HUES64 (cell line): Measurements from ENCODE around the gene SEMA3C.

Experiments
- H3K27ac ChIP-seq: 2 replicates; pipeline ENCODE4 v1.7.0; 2013; ENCODE audit warnings: low read depth, low read length, inconsistent platforms
- H3K27me3 ChIP-seq: 2 replicates; pipeline ENCODE4 v1.6.1; 2013; ENCODE audit warnings: mild to moderate bottlenecking, low read length; ENCODE audit not compliant: insufficient read depth
- H3K36me3 ChIP-seq: 2 replicates; pipeline ENCODE4 v1.6.1; 2013; ENCODE audit warnings: mild to moderate bottlenecking, low read length; ENCODE audit not compliant: insufficient read depth
- H3K4me1 ChIP-seq: 2 replicates; pipeline ENCODE4 v1.6.1; 2013; ENCODE audit warnings: mild to moderate bottlenecking, low read length, moderate library complexity; ENCODE audit not compliant: insufficient read depth
- H3K4me3 ChIP-seq: 2 replicates; pipeline ENCODE4 v1.5.1; 2013; ENCODE audit warnings: mild to moderate bottlenecking, low read length, moderate library complexity
- H3K9ac ChIP-seq: 2 replicates; pipeline ENCODE4 v1.6.1; 2013; ENCODE audit warnings: mild to moderate bottlenecking, low read depth, low read length
- H3K9me3 ChIP-seq: 2 replicates; pipeline ENCODE4 v1.6.1; 2013; ENCODE audit warnings: low read depth, low read length; ENCODE audit not compliant: insufficient read depth
- WGBS: fragments of 150-250, 120-280 bp; methylation state at CpG from one replicate; pipeline ENCODE4 v1.1.7; 2013; ENCODE audit warnings: missing lambda C conversion rate; 5-methylcytosine and 5-hydroxymethylcytosine counted together

Gene SEMA3C

GRCh38 chr7:80902716-80903308, 16.0 kb downstream of the SEMA3C start:
- H3K4me1 ChIP-seq, result peaks cover 5% of the 10 kb centered on the region; the same call in 1 of the 2 replicates
- WGBS, result 94% methylated on average over 6 of the region's 6 CpGs
- no peak overlapping the region for H3K4me3 ChIP-seq
- H3K9me3 ChIP-seq, result 0 out of 2 replicates have a peak, but pooled peaks cover 6% of the 10 kb centered on the region
- H3K27me3 ChIP-seq, result no peaks in the 10 kb centered on the region
- H3K27ac ChIP-seq, result no peak overlapping the region
- H3K9ac ChIP-seq, result no peak overlapping the region
- no peaks in the 10 kb centered on the region; the same call in 1 of the 2 replicates for H3K36me3 ChIP-seq

GRCh38 chr7:80902019-80902418, 16.8 kb downstream of the SEMA3C start:
- Histone ChIP-seq H3K9ac (no peak overlapping the region), H3K27ac (no peak overlapping the region), H3K4me3 (no peak overlapping the region), H3K9me3 (0 out of 2 replicates have a peak, but pooled peaks cover 6% of the 10 kb centered on the region), H3K27me3 (no peaks in the 10 kb centered on the region), H3K36me3 (no peaks in the 10 kb centered on the region; the same call in 1 of the 2 replicates), H3K4me1 (peaks cover 9% of the 10 kb centered on the region; the same call in 1 of the 2 replicates)
- WGBS, result 92% methylated on average over 1 of the region's 1 CpG

- Histone ChIP-seq H3K9ac (no peak overlapping the region), H3K4me3 (no peak overlapping the region), H3K4me1 (peaks cover 9% of the 10 kb centered on the region; the same call in 1 of the 2 replicates), H3K27ac (no peak overlapping the region), H3K27me3 (no peaks in the 10 kb centered on the region), H3K36me3 (no peaks in the 10 kb centered on the region; the same call in 1 of the 2 replicates), H3K9me3 (0 out of 2 replicates have a peak, but pooled peaks cover 6% of the 10 kb centered on the region)
- WGBS, result 93% methylated on average over 4 of the region's 4 CpGs
Measured at GRCh38 chr7:80900583-80901576, 18.0 kb downstream of the SEMA3C start.

GRCh38 chr7:80896906-80897598, 21.8 kb downstream of the SEMA3C start:
- Histone ChIP-seq H3K27ac (no peak overlapping the region), H3K27me3 (no peaks in the 10 kb centered on the region), H3K9ac (no peak overlapping the region), H3K36me3 (no peaks in the 10 kb centered on the region; the same call in 1 of the 2 replicates), H3K4me1 (peaks cover 13% of the 10 kb centered on the region), H3K9me3 (0 out of 2 replicates have a peak, but pooled peaks cover 6% of the 10 kb centered on the region), H3K4me3 (no peak overlapping the region)
- 94% methylated on average over 7 of the region's 7 CpGs for WGBS

- Histone ChIP-seq H3K9me3 (0 out of 2 replicates have a peak, but pooled peaks cover 6% of the 10 kb centered on the region), H3K27me3 (no peaks in the 10 kb centered on the region), H3K4me3 (no peak overlapping the region), H3K9ac (no peak overlapping the region), H3K4me1 (peaks cover 13% of the 10 kb centered on the region), H3K27ac (no peak overlapping the region), H3K36me3 (no peaks in the 10 kb centered on the region; the same call in 1 of the 2 replicates)
- 89% methylated on average over 4 of the region's 4 CpGs for WGBS
Measured at GRCh38 chr7:80895056-80895455, 23.8 kb downstream of the SEMA3C start.

- Histone ChIP-seq H3K4me1 (peaks cover 8% of the 10 kb centered on the region), H3K9me3 (no peaks in the 10 kb centered on the region), H3K27me3 (no peaks in the 10 kb centered on the region), H3K36me3 (no peaks in the 10 kb centered on the region), H3K27ac (no peak overlapping the region), H3K9ac (no peak overlapping the region), H3K4me3 (no peak overlapping the region)
- 97% methylated on average over 3 of the region's 3 CpGs for WGBS
Measured at GRCh38 chr7:80891259-80891544, 27.6 kb downstream of the SEMA3C start.

GRCh38 chr7:80890426-80891258, 28.2 kb downstream of the SEMA3C start:
- no peak overlapping the region for H3K27ac ChIP-seq
- H3K9ac ChIP-seq, result no peak overlapping the region
- H3K4me3 ChIP-seq, result no peak overlapping the region
- WGBS, result 100% methylated on average over 3 of the region's 4 CpGs
- no peaks in the 10 kb centered on the region for H3K27me3 ChIP-seq
- H3K36me3 ChIP-seq, result no peaks in the 10 kb centered on the region
- H3K4me1 ChIP-seq, result peaks cover 8% of the 10 kb centered on the region
- no peaks in the 10 kb centered on the region for H3K9me3 ChIP-seq

GRCh38 chr7:80889525-80889924, 29.3 kb downstream of the SEMA3C start:
- H3K27ac ChIP-seq, result no peak overlapping the region
- no CpG with 5 or more reads among the region's 1 CpG for WGBS
- H3K27me3 ChIP-seq, result no peaks in the 10 kb centered on the region
- H3K36me3 ChIP-seq, result no peaks in the 10 kb centered on the region
- no peaks in the 10 kb centered on the region for H3K4me1 ChIP-seq
- no peak overlapping the region for H3K4me3 ChIP-seq
- H3K9me3 ChIP-seq, result no peaks in the 10 kb centered on the region
- H3K9ac ChIP-seq, result no peak overlapping the region

GRCh38 chr7:80885757-80886156, 33.1 kb downstream of the SEMA3C start:
- no peak overlapping the region for H3K9ac ChIP-seq
- no peak overlapping the region for H3K27ac ChIP-seq
- no peaks in the 10 kb centered on the region for H3K9me3 ChIP-seq
- no peak overlapping the region for H3K4me3 ChIP-seq
- H3K4me1 ChIP-seq, result peaks cover 15% of the 10 kb centered on the region; the same call in 1 of the 2 replicates
- 98% methylated on average over 2 of the region's 2 CpGs for WGBS
- no peaks in the 10 kb centered on the region for H3K27me3 ChIP-seq
- no peaks in the 10 kb centered on the region for H3K36me3 ChIP-seq

- Histone ChIP-seq H3K9ac (no peak overlapping the region), H3K4me3 (no peak overlapping the region), H3K4me1 (peaks cover 15% of the 10 kb centered on the region; the same call in 1 of the 2 replicates), H3K36me3 (no peaks in the 10 kb centered on the region), H3K27ac (peak overlapping the region; percentile 7; the same call in 1 of the 2 replicates), H3K9me3 (no peaks in the 10 kb centered on the region), H3K27me3 (no peaks in the 10 kb centered on the region)
- WGBS, result 98% methylated on average over 5 of the region's 6 CpGs
Measured at GRCh38 chr7:80884511-80885195, 34.2 kb downstream of the SEMA3C start.
